Memory B cell (primary cell): ENCODE data around the gene DEGS1.

Experiments
- ATAC-seq: fragments of 150-1000 bp; cut with Tn5 transposase; 2 replicates; pipeline ENCODE4 v1.10.0; 2021; ENCODE audit warnings: low read depth, mild to moderate bottlenecking, moderate library complexity
- DNase-seq, 2 donors: peaks; one replicate each; pipeline ENCODE4 v3.0.0; 2022; ENCODE audit warnings: low spot score in 2 of 2
- H3K27ac Mint-ChIP-seq: one replicate; pipeline ENCODE4 v1.8.0; 2022; ENCODE audit warnings: mild to moderate bottlenecking, moderate library complexity, mixed read lengths
- H3K27me3 Mint-ChIP-seq: one replicate; pipeline ENCODE4 v1.8.0; 2022; ENCODE audit warnings: mixed read lengths
- H3K36me3 Mint-ChIP-seq: one replicate; pipeline ENCODE4 v1.8.0; 2022; ENCODE audit warnings: mild to moderate bottlenecking, mixed read lengths
- H3K4me1 Mint-ChIP-seq: one replicate; pipeline ENCODE4 v1.8.0; 2022; ENCODE audit warnings: mixed read lengths
- H3K4me3 Mint-ChIP-seq: one replicate; pipeline ENCODE4 v1.8.0; 2022; ENCODE audit warnings: mild to moderate bottlenecking, moderate library complexity, mixed read lengths
- H3K9me3 Mint-ChIP-seq: one replicate; pipeline ENCODE4 v1.8.0; 2022; ENCODE audit warnings: mixed read lengths

DEGS1 gene

DNA sequence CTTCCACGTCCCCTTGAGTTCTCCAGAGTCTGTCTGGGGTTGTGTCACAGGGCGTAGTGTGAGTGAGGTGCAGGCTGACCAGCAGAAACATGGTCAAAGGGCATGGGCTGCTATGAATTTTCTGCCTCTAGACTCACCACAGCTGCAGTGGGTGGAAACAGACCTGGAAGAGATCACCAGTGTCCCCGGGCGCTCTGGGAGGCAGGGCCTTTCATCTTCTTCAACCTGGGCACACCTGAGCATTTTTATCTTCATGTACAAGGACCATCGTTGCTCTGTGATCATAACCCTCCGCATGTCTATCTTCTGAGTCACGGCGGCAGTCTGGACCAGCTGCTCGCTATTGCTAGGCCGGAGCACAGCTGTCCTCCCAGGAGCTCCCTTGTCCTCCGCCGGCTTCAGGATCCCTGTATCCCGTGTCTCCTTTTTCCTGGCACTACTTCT is 29.6 kb downstream of the DEGS1 start:
- ATAC-seq: no peak
- Mint-ChIP-seq H3K27ac (peak overlapping the region; percentile 21), H3K27me3 (no peaks in the 10 kb centered on the region), H3K9me3 (no peaks in the 10 kb centered on the region), H3K4me3 (no peak overlapping the region), H3K36me3 (no peaks in the 10 kb centered on the region), H3K4me1 (peaks cover 13% of the 10 kb centered on the region)
- DNase-seq: no peak

DNA sequence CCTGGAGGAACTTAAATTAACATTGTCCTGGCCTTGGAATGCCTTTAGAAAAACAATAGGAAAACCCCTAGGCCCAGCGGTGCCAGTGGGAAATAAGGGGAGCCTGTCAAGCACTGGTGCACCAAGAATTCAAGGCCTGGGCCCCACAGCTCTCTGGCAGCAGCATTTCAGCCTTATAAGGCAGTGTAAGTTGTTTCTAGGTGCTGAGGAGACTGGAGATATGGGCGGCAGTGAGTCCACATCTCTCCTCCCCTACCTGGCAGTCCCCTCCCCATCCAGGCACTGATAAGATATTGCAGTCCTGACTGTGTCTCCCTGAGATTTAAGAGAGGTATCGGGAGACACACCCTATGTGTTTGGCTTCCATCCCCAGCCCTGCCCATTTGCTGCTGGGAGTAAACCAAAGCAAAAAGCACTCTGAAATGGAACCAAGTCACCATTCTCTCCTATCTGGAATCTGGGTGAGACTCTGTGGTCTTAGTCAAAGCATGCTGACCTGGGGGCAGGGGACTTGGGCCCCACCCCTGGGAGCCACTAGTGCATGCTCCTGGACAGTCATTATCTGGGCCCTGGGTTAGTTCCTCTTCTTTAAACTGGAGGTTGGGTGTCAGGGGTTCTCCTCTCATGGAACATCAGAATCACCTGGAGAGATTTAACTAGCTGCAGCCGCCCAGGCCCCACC is 30.5 kb downstream of the DEGS1 start:
- ATAC-seq (no peak), DNase-seq (no peak)
- Mint-ChIP-seq H3K27ac (no peak overlapping the region), H3K36me3 (no peaks in the 10 kb centered on the region), H3K4me1 (peaks cover 15% of the 10 kb centered on the region), H3K27me3 (no peaks in the 10 kb centered on the region), H3K4me3 (no peak overlapping the region), H3K9me3 (no peaks in the 10 kb centered on the region)

DNA sequence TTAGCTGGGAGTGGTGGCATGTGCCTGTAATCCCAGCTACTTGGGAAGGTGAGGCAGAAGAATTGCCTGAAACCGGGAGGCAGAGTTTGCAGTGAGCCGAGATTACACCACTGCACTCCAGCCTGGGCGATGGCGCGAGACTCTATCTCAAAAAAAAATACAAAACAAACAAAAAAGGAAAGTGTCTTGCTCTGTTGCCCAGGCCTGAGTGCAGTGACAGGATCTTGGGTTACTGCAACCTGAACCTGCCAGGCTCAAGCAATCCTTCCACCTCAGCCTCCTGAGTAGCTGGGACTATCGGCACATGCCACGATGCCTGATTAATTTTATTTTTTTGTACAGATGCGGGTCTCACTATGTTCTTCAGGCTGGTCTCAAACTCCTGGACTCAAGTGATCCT is 33.3 kb downstream of the DEGS1 start:
- Mint-ChIP-seq H3K27ac (no peak overlapping the region), H3K9me3 (no peaks in the 10 kb centered on the region), H3K36me3 (no peaks in the 10 kb centered on the region), H3K4me1 (peaks cover 11% of the 10 kb centered on the region), H3K27me3 (no peaks in the 10 kb centered on the region), H3K4me3 (no peak overlapping the region)
- ATAC-seq: no peak
- DNase-seq: no peak

DNA sequence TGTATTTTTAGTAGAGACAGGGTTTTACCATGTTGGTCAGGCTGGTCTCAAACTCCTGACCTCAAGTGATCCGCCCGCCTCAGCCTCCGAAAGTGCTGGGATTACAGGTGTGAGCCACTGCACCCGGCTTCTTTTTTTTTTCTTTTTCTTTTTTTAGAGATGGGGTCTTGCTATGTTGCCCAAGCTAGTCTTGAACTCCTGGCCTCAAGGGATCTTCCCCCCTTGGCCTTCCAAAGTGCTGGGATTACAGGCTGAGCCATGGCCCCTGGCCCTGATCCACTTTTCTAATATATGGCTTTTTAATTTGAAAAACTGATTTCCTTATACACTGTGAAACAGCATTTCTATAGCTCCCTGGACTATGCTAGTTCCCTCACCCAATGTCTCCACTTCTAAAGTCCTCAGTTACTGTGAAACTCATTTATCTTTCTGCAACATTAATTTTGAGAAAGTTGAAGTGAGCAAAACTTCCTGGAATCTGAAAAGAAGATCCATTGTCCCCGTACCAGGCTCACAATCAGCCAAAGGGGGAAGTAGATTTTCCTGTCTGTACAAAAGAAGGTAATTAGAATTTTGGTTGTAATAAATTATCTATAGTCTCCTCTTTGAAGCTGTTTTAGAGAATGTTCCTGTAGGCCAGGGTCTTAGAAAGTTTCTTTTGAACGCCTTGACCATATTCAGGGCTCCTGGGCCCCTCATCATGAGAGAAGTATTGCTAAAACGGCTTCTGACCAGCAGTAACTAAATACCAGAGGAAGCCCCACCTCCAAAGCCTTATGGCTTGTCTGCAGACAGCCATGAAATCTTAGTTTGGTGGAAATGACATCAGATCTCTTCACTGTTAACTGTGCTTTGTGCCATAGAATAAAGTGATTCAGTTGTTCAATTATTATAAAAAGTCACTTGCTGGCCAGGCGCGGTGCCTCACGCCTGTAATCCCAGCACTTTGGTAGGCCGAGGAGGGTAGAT is 34.9 kb downstream of the DEGS1 start:
- Mint-ChIP-seq H3K9me3 (no peaks in the 10 kb centered on the region), H3K27me3 (no peaks in the 10 kb centered on the region), H3K36me3 (no peaks in the 10 kb centered on the region), H3K27ac (no peak overlapping the region), H3K4me3 (no peak overlapping the region), H3K4me1 (peaks cover 11% of the 10 kb centered on the region)
- DNase-seq: no peak
- no peak for ATAC-seq

DNA sequence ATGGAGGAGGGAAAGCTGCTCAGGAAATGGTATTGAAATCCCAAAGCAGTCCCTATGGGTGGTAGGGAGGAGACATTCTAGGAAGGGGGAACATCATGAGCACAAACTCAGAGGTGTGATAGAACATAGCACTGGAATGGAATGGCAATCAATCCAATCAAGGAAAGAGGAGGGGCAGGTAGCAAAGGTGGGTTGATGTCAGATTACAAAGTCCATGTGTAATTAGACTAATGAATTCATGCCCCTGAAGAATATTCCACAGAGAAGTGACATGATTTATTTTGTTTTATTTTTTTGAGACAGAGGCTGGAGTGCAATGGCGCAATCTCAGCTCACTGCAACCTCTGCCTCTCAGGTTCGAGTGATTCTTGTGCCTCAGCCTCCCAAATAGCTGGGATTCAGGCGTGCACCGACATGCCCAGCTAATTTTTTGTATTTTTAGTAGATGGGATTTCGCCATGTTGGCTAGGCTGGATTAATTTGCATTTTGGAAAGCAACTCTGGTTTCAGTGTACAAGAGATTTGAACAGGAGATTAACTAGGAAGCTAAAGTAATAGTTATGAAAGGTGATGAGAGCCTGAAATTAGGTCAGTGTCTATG is 36.1 kb downstream of the DEGS1 start:
- peaks cover 5% of the 10 kb centered on the region for H3K4me1 Mint-ChIP-seq
- no peaks in the 10 kb centered on the region for H3K9me3 Mint-ChIP-seq
- no peaks in the 10 kb centered on the region for H3K27me3 Mint-ChIP-seq
- no peak overlapping the region for H3K4me3 Mint-ChIP-seq
- no peak for ATAC-seq
- no peaks in the 10 kb centered on the region for H3K36me3 Mint-ChIP-seq
- DNase-seq: no peak
- no peak overlapping the region for H3K27ac Mint-ChIP-seq

DNA sequence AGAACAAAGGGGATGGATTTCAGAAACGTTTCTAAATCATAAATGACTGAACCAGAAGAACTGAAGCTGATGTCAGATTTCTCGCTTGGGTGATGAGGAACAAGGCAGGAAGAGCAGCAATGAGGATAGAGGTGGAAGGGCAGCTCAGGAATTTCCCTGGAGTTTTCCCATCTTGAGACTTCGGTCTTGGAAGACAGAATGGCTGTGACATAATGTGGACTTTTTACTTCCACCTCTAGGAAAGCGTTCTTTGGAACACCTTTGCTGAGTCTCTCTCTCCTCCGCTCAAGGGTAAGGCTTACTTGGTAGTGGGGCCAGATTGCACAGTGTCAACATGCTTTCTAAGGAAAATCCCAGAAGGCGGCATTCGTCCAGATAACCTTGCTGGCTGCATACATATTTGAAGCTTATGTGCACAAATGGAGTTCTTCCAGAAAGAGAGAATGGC is 36.6 kb downstream of the DEGS1 start:
- H3K27ac Mint-ChIP-seq: no peak overlapping the region
- H3K4me1 Mint-ChIP-seq: peaks cover 5% of the 10 kb centered on the region
- H3K27me3 Mint-ChIP-seq: no peaks in the 10 kb centered on the region
- H3K4me3 Mint-ChIP-seq: no peak overlapping the region
- H3K36me3 Mint-ChIP-seq: no peaks in the 10 kb centered on the region
- DNase-seq: no peak
- no peaks in the 10 kb centered on the region for H3K9me3 Mint-ChIP-seq
- ATAC-seq: no peak

DNA sequence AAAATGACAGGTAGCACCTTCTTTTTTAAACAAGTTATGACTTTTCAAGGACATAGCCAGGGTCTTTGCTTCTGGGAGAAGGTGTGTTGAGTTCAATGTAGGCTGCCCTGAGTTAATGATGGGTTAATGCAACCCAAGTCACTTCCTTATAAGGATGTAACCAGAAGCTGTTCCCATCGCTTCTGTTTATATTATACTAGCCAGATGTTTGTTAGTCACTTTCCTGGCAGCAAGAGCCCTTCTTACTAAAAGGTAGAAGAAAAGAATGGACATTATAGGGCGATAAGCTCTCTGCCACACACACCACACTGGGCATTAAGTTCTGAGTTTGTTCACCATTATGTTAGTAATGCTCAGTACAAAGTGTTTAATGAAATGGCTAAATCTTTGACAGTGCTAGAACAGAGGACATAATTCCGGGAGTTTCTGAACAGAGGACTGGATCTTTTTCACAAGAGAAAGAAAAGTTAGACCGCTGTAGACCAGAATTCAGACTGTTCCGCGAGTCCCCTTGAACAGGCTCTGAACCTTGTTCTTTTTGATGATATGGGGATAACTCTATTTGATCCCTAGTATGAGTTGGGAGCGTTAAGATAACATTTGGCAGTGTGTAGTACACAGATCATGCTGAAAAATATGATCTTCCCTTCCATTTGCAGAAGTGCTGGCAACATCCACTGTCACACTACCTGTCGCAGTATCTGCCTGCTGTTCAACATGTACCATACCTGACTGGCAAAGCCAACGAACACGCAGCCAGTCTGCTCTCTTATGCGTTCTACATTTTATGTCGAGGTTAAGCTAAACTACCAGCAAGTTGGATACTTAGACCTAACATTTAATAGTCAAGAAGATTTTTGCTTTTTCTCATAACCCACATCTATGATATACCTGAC is 41.0 kb downstream of the DEGS1 start:
- no peak for DNase-seq
- no peaks in the 10 kb centered on the region for H3K9me3 Mint-ChIP-seq
- ATAC-seq: no peak
- no peak overlapping the region for H3K27ac Mint-ChIP-seq
- no peaks in the 10 kb centered on the region for H3K27me3 Mint-ChIP-seq
- H3K4me1 Mint-ChIP-seq: no peaks in the 10 kb centered on the region
- H3K36me3 Mint-ChIP-seq: peaks cover 10% of the 10 kb centered on the region
- no peak overlapping the region for H3K4me3 Mint-ChIP-seq

DNA sequence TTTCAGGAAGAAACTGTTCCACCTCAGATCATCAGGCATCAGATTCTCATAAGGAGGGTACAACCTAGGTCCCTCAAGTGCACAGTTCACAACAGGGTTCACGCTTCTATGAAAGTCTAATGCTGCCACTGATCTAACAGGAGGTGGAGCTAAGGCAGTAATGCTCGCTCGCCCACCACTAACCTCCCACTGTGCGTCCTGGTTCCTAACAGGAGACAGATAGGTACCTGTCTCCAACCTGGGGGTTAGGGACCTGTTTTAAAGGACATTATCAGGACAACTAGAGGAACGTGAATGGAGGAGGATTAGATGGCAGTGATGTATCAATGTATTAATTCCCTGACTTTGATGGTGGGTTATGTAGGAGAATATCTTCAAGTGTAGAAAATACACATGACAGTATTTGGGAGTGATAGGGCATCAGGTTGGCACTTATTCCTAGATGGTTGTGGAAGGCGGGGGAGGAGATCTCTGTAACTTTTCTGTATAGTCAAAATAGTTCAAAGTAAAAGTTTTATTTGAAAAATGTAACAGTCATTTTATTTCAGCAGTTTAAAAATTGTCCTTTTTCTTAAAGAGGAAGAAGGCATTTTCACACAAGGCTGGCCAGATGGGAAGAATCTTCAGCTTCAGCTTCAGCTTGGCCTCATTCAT is 43.9 kb downstream of the DEGS1 start:
- ATAC-seq (no peak), DNase-seq (no peak)
- no peaks in the 10 kb centered on the region for H3K27me3 Mint-ChIP-seq
- H3K4me1 Mint-ChIP-seq: no peaks in the 10 kb centered on the region
- peaks cover 18% of the 10 kb centered on the region for H3K36me3 Mint-ChIP-seq
- H3K27ac Mint-ChIP-seq: no peak overlapping the region
- H3K9me3 Mint-ChIP-seq: no peaks in the 10 kb centered on the region
- no peak overlapping the region for H3K4me3 Mint-ChIP-seq

DNA sequence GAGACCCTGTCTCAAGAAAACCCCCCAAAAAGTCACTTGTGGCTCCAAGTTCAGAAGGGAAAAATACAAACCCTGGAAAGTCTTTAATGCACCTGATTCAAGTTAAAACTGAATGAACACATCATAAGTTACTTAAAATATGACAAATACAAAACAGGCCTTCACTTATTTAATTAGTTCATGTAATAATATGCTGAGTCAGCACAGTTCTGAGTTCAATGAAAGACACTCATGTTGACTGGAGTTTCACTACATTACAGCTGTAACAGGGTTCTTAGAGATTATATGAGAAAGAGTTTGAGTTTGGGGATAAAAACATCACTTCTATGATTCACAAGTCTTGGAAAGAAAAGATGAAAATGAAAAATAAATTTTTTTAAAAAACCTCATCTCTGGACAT is 51.0 kb downstream of the DEGS1 start:
- no peak overlapping the region for H3K27ac Mint-ChIP-seq
- no peak for ATAC-seq
- H3K36me3 Mint-ChIP-seq: peaks cover 26% of the 10 kb centered on the region
- no peak overlapping the region for H3K4me3 Mint-ChIP-seq
- H3K9me3 Mint-ChIP-seq: no peaks in the 10 kb centered on the region
- peaks cover 2% of the 10 kb centered on the region for H3K4me1 Mint-ChIP-seq
- DNase-seq: no peak
- H3K27me3 Mint-ChIP-seq: no peaks in the 10 kb centered on the region

DNA sequence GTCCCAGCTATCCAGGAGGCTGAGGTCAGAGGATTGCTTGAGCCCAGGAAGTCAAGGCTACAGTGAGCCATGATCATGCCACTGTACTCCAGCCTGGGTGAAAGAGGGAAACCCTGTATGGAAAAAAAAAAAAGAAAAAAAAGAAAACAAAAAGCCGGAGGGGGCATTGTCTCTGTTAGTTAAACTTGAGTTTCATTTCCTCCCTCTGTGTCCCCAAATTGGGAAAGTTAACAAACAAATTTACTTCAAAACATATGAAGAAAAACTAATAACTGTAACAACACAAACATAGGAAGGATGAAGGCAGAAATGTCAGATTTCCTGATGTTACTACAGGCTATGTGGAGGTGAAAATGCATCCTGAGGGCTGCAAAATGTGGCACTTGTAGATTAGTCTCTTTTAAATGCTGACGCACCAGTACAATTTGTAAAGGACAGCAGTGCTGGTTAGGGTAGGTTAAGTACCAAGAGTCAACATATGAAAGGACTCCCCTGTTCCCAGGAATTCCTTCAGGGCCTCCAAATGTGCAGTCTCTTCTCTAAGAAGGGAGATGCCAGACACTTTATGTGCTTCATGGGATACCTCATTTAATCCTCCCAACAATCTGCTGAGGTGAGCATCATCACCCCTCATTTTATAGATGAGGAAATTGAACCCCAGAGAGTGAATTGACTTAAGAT is 52.9 kb downstream of the DEGS1 start:
- Mint-ChIP-seq H3K36me3 (peaks cover 22% of the 10 kb centered on the region), H3K27ac (peak overlapping the region; percentile 78)

DNA sequence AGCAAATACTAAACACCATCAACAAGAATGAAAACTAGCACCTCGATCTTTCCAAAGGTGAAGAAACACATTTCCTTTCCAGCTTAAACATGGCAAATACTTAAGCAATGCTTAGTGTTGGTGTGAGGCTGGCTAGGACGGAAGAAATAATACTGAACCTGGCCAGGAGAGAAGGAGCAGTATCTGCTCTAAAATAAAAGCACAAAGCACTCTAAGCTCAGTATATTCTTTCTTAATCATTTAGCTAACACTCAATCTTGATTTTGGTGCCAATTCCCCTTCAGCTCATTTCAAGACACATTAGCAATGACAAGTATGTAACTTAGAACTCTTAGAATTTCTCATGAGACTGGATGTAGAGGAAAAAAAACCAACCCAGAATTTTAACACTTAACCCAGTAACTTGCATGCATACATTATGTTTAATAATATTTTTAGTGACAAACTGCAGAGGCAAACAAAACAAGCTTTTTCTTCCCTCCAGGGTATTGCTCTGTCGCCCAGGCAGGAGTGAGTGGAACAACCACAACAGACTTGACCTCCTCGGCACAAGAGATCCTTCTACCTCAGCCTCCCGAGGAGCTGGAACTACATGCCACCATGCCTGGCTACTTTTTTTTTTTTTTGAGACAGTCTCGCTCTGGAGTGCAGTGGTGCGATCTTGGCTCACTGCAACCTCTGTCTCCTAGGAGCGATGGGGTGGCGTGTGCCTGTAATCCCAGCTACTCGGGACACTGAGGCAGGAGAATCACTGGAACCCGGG is 54.3 kb downstream of the DEGS1 start:
- Mint-ChIP-seq H3K27ac (peak overlapping the region; percentile 78), H3K4me1 (peaks cover 2% of the 10 kb centered on the region), H3K9me3 (no peaks in the 10 kb centered on the region), H3K4me3 (no peak overlapping the region), H3K27me3 (no peaks in the 10 kb centered on the region), H3K36me3 (peaks cover 21% of the 10 kb centered on the region)
- no peak for DNase-seq
- ATAC-seq: no peak

More for the DNA sequence above, 52.9 kb downstream of the DEGS1 start:
- peaks cover 2% of the 10 kb centered on the region for H3K4me1 Mint-ChIP-seq
- H3K4me3 Mint-ChIP-seq: peak overlapping the region; percentile 11
- DNase-seq (no peak), ATAC-seq (peak; percentile 85)
- H3K9me3 Mint-ChIP-seq: no peaks in the 10 kb centered on the region
- no peaks in the 10 kb centered on the region for H3K27me3 Mint-ChIP-seq

DNA sequence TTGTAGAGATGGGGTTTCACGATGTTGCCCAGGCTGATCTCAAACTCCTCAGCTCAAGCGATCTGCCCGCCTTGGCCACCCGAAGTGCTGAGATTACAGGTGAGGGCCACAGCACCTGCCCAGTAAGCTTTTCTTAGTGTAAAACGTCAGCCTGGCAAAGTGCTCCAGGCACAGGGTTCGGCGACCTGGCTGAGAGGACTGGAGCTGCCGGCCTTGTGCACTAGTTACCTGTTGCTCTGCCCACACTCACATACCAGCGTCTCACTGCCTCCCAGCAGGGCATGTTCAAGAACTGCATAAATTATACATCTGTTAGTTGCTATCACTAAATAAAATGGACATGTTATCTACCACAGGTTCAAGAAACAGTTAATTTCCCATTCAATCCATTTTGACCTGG is 55.2 kb downstream of the DEGS1 start:
- no peak for ATAC-seq
- Mint-ChIP-seq H3K9me3 (no peaks in the 10 kb centered on the region), H3K36me3 (peaks cover 18% of the 10 kb centered on the region), H3K27ac (peak overlapping the region; percentile 63), H3K4me3 (no peak overlapping the region), H3K27me3 (no peaks in the 10 kb centered on the region), H3K4me1 (peaks cover 2% of the 10 kb centered on the region)
- DNase-seq: no peak
